Heart right ventricle (tissue), 16 donors: ENCODE data around the gene ASB6. TPM values are rescaled to one million over a fixed set of nuclear protein-coding genes. Genes with fewer than 3 reads are reported as not detected.

ENCODE experiments used
- ATAC-seq, 8 donors: fragments of 200-7000 bp; cut with Tn5 transposase; one replicate each; pipeline ENCODE4 v1.9.1; 2020; ENCODE audit warnings: mild to moderate bottlenecking in 8 of 8, moderate library complexity in 8 of 8, moderate number of reproducible peaks in 1 of 8
- DNase-seq, 2 donors: peaks; one replicate each; pipeline ENCODE4 v3.0.0-alpha.2; 2020
- H3K27ac ChIP-seq, 10 donors: fragments of 200-600 bp; sonication (generic) in 2 of 10; one replicate each; pipeline versions ENCODE4 v1.5.0 to v1.8.0; 2020 to 2022; ENCODE audit warnings: mild to moderate bottlenecking in 3 of 10
- H3K27me3 ChIP-seq, 7 donors: fragments of 200-600 bp; one replicate each; pipeline ENCODE4 v1.8.0; 2021 to 2022; ENCODE audit warnings: mild to moderate bottlenecking in 2 of 7
- H3K36me3 ChIP-seq, 9 donors: fragments of 200-600 bp; sonication (generic) in 1 of 9; one replicate each; pipeline versions ENCODE4 v1.5.0 to v1.8.0; 2020 to 2022; ENCODE audit warnings: mild to moderate bottlenecking in 2 of 9
- H3K4me1 ChIP-seq, 9 donors: fragments of 200-600 bp; sonication (generic) in 1 of 9; one replicate each; pipeline versions ENCODE4 v1.5.0 to v1.8.0; 2020 to 2022; ENCODE audit warnings: mild to moderate bottlenecking in 4 of 9
- H3K4me3 ChIP-seq, 10 donors: fragments of 200-600 bp; sonication (generic) in 2 of 10; one replicate each; pipeline versions ENCODE4 v1.5.0 to v1.8.0; 2020 to 2022; ENCODE audit warnings: mild to moderate bottlenecking in 7 of 10, moderate library complexity in 2 of 10
- H3K9me3 ChIP-seq, 11 donors: fragments of 200-600 bp in 10 of 11; sonication (generic) in 2 of 11; one replicate each; pipeline versions ENCODE4 v1.5.0 to v1.8.0; 2013 to 2022; ENCODE audit warnings: mild to moderate bottlenecking in 2 of 11, control low read depth in 1 of 11, moderate library complexity in 1 of 11
- WGBS, 2 donors: extraction: QIAGEN DNeasy Blood & Tissue Kit; methylation state at CpG; one replicate each; pipeline ENCODE4 v1.1.7; 2013; ENCODE audit warnings: inconsistent platforms in 1 of 2; 5-methylcytosine and 5-hydroxymethylcytosine counted together
- intact Hi-C, 10 donors: fragments of 100-400 bp; cut with DNase I; formaldehyde crosslinking; loops; one replicate each; pipeline versions ENCODE4 v1.11.1 to v1.14.2; 2022
- polyA plus RNA-seq, 2 donors: library from polyadenylated mRNA; stranded (reverse); fragments of 200-250 nt; gene quantifications; one replicate each; pipeline ENCODE4 v1.2.3, GENCODE V29; 2013
- total RNA-seq, 10 donors: library from RNA; stranded (reverse); fragmentation: NEBNext Ultra II Directional in 3 of 10; extraction: Animal tissue kit (Norgen Biotek cat#: 25700) in 3 of 10; gene quantifications; one replicate each; pipeline versions ENCODE4 v1.2.1 to v1.2.4, GENCODE V29; 2021 to 2023
- TF ChIP-seq, protein P1 (sequence below), 9 donors: fragments of 200-600 bp; sonication (generic) in 2 of 9; IDR thresholded peaks; one replicate each; pipeline versions ENCODE4 v1.5.0 to v1.8.0; 2021 to 2022; ENCODE audit warnings: antibody characterized with exemption in 9 of 9, mild to moderate bottlenecking in 5 of 9, moderate library complexity in 1 of 9
- donor health status: Arrhythmogenic right ventricular cardiomyopathy.
- donor health status: ischemic (EF 13 %, LVEDD 7.1; RV severe dilation, severe dysfunction).
- donor health status: healthy with polysubstance abuse.
- donor health status: DM: no; HTN: yes; CAD: no.
- donor health status: DM: no; HTN: no; CAD: no.
- donor health status: ischemic (EF 25% LVEDD 6.9; RV normal size, moderate dysfunction).
- donor health status: ischemic (EF 25% LVEDD 5.7; RV mildly dilated, moderate dysfunction).
- donor health status: healthy.
- donor health status: DM: yes; HTN: yes; CAD: no.
- donor health status: Ischemic cardiomyopathy.
- donor health status: ischemic (EF 35%, LVEDD 5.7; RV mildly dilated, moderate dysfunction).
- donor health status: nonischemic (EF 11% LVEDD 7.7; RV severe dilation, severe dysfunction).
- donor health status: DM: yes; HTN: yes; CAD: no.
- donor health status: PGD.
- donor health status: ischemic (EF 29% LVEDD 5.4; RV normal size, mild dysfunction).
- donor health status: nonischemic (EF 23%, LVEDD 6.1; RV moderate dilation, normal function).

The ASB6 gene
- total and polyA plus RNA-seq, 12 donors, result 6.2 to 11.8 (median 9.4) TPM

DNA sequence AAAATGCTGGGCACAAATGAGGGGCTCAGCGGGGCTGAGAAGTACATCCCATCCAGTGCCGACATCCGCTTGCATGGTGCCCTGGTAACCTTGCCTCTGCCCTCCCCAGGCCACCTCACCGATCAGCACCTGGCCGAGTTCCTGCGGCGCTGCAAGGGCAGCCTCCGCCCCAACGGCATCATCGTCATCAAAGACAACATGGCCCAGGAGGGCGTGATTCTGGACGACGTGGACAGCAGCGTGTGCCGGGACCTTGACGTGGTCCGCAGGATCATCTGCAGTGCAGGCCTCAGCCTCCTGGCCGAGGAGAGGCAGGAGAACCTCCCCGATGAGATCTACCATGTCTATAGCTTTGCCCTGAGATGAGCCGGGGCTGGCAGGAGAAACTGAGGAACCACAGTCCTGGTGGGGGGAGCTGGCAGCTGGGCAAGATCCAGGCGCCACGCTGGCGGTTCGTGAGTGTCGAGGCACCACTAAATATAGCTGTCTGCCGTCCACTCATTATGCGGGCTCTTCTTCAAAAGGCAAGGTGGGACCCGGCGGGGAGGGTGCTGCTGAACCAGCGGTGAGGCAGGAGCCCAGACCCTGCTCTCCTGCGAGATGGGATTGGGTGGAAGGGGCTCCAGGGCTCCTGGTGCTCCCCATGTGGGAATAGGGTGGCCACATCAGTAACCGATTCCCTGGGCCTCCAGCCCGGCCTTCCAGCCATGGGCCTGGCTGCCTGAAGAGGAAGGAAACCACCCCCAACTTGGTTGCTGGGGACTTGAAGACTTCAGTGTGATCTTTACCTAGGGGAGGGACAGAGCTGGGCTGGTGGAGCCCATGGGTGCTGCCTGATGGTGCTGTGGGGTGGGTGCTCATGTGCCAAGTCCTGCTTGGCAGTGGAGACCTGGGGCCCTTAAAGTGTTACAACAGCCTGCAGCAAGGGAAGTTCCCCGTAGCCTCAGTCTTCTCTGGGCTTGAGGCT lies 6.6 kb downstream of the ASB6 start:
- peaks cover 10 to 93% (median 53%) of the 10 kb centered on the region in 9 donors for H3K36me3 ChIP-seq
- no peaks in the 10 kb centered on the region for H3K9me3 ChIP-seq
- intact Hi-C loops, result no loop called here
- no peak overlapping the region for H3K27ac ChIP-seq
- no peaks in the 10 kb centered on the region for H3K27me3 ChIP-seq
- WGBS, 2 donors, result 86% methylated on average over 34 of the region's 34 CpGs
- no peak for DNase-seq
- H3K4me1 ChIP-seq, result peaks cover 20 to 45% (median 30%) of the 10 kb centered on the region in 9 donors
- no peak overlapping the region for H3K4me3 ChIP-seq
- TF ChIP-seq, protein P1, sequence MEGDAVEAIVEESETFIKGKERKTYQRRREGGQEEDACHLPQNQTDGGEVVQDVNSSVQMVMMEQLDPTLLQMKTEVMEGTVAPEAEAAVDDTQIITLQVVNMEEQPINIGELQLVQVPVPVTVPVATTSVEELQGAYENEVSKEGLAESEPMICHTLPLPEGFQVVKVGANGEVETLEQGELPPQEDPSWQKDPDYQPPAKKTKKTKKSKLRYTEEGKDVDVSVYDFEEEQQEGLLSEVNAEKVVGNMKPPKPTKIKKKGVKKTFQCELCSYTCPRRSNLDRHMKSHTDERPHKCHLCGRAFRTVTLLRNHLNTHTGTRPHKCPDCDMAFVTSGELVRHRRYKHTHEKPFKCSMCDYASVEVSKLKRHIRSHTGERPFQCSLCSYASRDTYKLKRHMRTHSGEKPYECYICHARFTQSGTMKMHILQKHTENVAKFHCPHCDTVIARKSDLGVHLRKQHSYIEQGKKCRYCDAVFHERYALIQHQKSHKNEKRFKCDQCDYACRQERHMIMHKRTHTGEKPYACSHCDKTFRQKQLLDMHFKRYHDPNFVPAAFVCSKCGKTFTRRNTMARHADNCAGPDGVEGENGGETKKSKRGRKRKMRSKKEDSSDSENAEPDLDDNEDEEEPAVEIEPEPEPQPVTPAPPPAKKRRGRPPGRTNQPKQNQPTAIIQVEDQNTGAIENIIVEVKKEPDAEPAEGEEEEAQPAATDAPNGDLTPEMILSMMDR (IDR thresholded peaks at IDR 0.05), result no peak
- no peak for ATAC-seq

DNA sequence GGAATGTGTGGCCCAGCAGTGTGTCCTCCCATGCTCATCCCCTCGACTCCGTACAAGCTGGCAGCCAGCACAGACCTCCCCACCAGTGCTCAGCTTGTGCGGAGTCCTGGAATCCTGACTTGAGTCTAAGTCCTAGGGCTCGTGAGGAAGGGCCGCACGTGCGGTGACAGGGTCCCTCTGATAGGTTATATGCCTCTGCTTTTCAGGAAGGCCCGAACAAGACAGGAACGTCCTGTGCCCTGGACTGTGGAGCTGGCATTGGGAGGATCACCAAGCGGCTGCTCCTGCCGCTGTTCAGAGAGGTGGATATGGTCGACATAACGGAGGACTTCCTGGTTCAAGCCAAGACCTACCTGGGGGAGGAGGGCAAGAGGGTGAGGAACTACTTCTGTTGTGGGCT lies 8.1 kb downstream of the ASB6 start:
- DNase-seq, result no peak
- ATAC-seq, result no peak
- intact Hi-C loops, result no loop called here

DNA sequence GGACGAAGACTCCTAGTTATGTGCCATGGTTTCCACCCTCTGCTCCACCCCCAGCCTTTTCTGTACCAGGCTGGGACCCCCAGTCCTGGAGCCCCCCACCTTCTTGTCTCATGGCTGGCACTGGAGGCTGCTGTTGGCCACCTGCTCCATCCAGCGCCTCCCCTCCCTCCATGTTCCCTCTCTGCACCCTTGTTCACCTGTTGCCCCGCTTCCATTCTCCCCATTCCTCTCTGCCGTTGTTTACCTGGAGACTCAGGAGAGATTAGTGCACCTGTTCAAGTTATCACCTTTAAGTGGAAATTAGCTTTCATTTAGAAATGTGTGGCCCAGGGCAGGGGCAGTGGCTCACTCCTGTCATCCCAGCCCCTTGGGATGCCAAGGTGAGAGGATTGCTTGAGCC lies 8.7 kb downstream of the ASB6 start:
- WGBS, 2 donors, result 95 to 97% methylated on average over 4 of the region's 4 CpGs
- no peak for DNase-seq
- intact Hi-C loops, result no loop called here
- H3K27ac ChIP-seq, result no peak overlapping the region
- H3K27me3 ChIP-seq, result no peaks in the 10 kb centered on the region
- no peak overlapping the region for H3K4me3 ChIP-seq
- peaks cover 4 to 86% (median 42%) of the 10 kb centered on the region in 9 donors for H3K36me3 ChIP-seq
- no peaks in the 10 kb centered on the region for H3K9me3 ChIP-seq
- H3K4me1 ChIP-seq, result peaks cover 13 to 52% (median 41%) of the 10 kb centered on the region in 9 donors
- TF ChIP-seq, protein P1 (IDR thresholded peaks at IDR 0.05), result no peak
- ATAC-seq, result no peak

More for the DNA sequence above, 8.1 kb downstream of the ASB6 start:
- no peak overlapping the region for H3K4me3 ChIP-seq
- H3K27ac ChIP-seq, result no peak overlapping the region
- peaks cover 8 to 93% (median 47%) of the 10 kb centered on the region in 9 donors for H3K36me3 ChIP-seq
- H3K27me3 ChIP-seq, result no peaks in the 10 kb centered on the region
- no peaks in the 10 kb centered on the region for H3K9me3 ChIP-seq
- TF ChIP-seq, protein P1 (IDR thresholded peaks at IDR 0.05), result no peak
- 77 to 79% methylated on average over 13 of the region's 13 CpGs for WGBS, 2 donors
- H3K4me1 ChIP-seq, result peaks cover 13 to 46% (median 34%) of the 10 kb centered on the region in 9 donors

DNA sequence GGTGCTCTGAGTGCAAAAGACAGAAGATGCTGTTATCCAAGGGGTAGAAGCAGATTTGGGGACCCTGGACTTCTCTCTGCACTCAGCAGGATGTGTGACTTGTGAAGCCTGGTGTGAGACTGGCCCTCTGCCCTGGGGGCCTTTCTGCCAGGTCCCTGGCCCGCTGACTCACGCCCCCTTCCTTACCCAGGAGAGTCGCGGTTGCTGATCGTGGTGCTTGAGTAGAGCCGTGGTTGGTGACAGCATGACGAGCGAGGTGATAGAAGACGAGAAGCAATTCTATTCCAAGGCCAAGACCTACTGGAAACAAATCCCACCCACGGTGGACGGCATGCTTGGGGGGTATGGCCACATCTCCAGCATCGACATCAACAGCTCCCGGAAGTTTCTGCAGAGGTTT lies 9.5 kb downstream of the ASB6 start:
- peaks cover 20 to 60% (median 48%) of the 10 kb centered on the region in 9 donors for H3K4me1 ChIP-seq
- no peak overlapping the region for H3K4me3 ChIP-seq
- DNase-seq (no peak), ATAC-seq (peak in 2 of 8 donors; percentile 10 to 16)
- H3K27ac ChIP-seq, result peak overlapping the region in 2 of 10 donors; percentile 53 to 70
- intact Hi-C loops, result no loop called here
- WGBS, 2 donors, result 50 to 55% methylated on average over 13 of the region's 13 CpGs
- H3K36me3 ChIP-seq, result peaks cover 4 to 83% (median 39%) of the 10 kb centered on the region in 9 donors
- no peaks in the 10 kb centered on the region for H3K27me3 ChIP-seq
- TF ChIP-seq, protein P1 (IDR thresholded peaks at IDR 0.05), result no peak
- no peaks in the 10 kb centered on the region for H3K9me3 ChIP-seq
